ENCODE results near the gene ANO5.

Gene ANO5, protein sequence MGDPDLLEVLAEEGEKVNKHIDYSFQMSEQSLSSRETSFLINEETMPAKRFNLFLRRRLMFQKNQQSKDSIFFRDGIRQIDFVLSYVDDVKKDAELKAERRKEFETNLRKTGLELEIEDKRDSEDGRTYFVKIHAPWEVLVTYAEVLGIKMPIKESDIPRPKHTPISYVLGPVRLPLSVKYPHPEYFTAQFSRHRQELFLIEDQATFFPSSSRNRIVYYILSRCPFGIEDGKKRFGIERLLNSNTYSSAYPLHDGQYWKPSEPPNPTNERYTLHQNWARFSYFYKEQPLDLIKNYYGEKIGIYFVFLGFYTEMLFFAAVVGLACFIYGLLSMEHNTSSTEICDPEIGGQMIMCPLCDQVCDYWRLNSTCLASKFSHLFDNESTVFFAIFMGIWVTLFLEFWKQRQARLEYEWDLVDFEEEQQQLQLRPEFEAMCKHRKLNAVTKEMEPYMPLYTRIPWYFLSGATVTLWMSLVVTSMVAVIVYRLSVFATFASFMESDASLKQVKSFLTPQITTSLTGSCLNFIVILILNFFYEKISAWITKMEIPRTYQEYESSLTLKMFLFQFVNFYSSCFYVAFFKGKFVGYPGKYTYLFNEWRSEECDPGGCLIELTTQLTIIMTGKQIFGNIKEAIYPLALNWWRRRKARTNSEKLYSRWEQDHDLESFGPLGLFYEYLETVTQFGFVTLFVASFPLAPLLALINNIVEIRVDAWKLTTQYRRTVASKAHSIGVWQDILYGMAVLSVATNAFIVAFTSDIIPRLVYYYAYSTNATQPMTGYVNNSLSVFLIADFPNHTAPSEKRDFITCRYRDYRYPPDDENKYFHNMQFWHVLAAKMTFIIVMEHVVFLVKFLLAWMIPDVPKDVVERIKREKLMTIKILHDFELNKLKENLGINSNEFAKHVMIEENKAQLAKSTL

DNA sequence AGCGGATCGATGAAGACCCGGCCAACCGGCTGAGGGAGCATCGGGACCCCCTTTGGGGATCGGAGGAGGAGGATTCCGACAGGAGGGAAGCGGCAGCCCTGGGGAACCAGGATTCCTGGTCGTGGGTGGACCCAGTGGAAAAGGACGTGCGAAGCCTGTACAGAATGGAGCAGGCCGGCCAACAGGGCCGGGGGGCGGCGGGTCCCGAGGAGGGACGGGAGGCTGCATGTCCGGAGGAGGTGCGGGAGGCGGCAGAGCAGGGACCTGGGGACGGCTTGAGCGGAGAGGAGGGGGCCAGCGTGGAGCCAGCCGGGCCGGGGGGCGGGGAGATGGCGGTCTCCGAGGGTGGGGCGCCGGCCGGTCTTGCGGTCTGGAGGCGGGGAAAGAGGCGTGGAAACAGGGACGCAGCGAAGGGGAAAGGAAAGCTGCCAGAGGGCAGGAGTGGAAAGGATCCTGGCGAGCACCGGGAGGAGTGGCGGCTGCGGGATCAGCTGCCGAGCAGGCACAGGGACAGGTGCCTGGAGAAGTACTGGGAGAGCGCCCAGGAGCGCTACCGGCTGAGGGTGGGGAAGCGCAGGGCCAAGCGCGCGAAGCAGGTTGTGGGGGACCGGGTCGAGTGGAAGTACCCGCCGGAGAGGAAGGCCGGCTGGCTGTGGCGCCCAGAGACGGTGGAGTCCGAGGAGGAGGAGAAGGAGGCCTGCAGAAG is at the start of gene ANO5:
Gene ANO5 (plus strand): TSS at position 444 of the 706 bp plus-strand sequence. CDS start 408 bp downstream, outside the sequence.
- Histone ChIP-seq H3K9me3 (no peaks in the 10 kb centered on the region), H3K27ac (peak within 1 kb of the TSS; percentile 72), H3K36me3 (no peaks in the 10 kb centered on the region), H3K4me1 (peaks cover 24% of the 10 kb centered on the region), H3K9ac (peak within 1 kb of the TSS; percentile 75), H3K27me3 (no peaks in the 10 kb centered on the region), H3K4me3 (peak within 1 kb of the TSS; percentile 79), H4K20me1 (no peaks in the 10 kb centered on the region), H3K4me2 (peak within 1 kb of the TSS; percentile 93)
- no peak for TF ChIP-seq Cebpa-rat (IDR thresholded peaks at IDR 0.05)

- H3K27me3 ChIP-seq: no peaks in the 10 kb centered on the region
- no peaks in the 10 kb centered on the region for H4K20me1 ChIP-seq
- H3K9ac ChIP-seq: no peak overlapping the region
- no peak overlapping the region for H3K4me3 ChIP-seq
- H3K9me3 ChIP-seq: no peaks in the 10 kb centered on the region
- peaks cover 15% of the 10 kb centered on the region for H3K4me1 ChIP-seq
- no peak for TF ChIP-seq Cebpa-rat (IDR thresholded peaks at IDR 0.05)
- H3K27ac ChIP-seq: no peak overlapping the region
- no peaks in the 10 kb centered on the region for H3K36me3 ChIP-seq
- no peak overlapping the region for H3K4me2 ChIP-seq
Observed at GRCh38 chr11:22151649-22152197, 41.2 kb upstream of the ANO5 start.

DNA sequence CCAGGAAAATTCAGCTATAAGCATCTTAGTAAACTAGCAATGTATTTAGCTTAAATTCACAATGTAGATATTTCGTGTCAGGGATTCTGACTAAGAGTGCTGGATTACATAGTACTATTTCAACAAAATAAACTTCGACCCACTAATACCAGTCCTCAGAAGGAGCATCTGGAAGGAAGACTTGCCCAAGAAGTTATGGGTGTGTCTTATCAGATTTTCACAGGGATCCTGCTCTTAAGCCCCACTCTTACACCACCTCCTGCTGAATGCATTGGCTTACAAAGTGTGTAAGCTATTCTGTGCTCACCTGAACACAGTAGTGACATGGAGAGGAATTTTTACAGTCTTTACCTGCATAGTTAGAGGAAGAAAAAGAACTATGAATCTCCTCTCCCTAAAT is 35.4 kb upstream of the ANO5 start:
- H3K9ac ChIP-seq: no peak overlapping the region
- no peak for TF ChIP-seq Cebpa-rat (IDR thresholded peaks at IDR 0.05)
- no peak overlapping the region for H3K4me3 ChIP-seq
- H3K4me2 ChIP-seq: no peak overlapping the region
- peaks cover 33% of the 10 kb centered on the region for H3K4me1 ChIP-seq
- no peaks in the 10 kb centered on the region for H3K9me3 ChIP-seq
- no peaks in the 10 kb centered on the region for H4K20me1 ChIP-seq
- H3K27me3 ChIP-seq: no peaks in the 10 kb centered on the region
- H3K27ac ChIP-seq: no peak overlapping the region
- no peaks in the 10 kb centered on the region for H3K36me3 ChIP-seq

GRCh38 chr11:22161489-22161888 is 31.4 kb upstream of the ANO5 start:
- no peak overlapping the region for H3K4me3 ChIP-seq
- peak overlapping the region; percentile 54 for H3K4me2 ChIP-seq
- H4K20me1 ChIP-seq: no peaks in the 10 kb centered on the region
- H3K27me3 ChIP-seq: no peaks in the 10 kb centered on the region
- H3K9ac ChIP-seq: no peak overlapping the region
- peaks cover 34% of the 10 kb centered on the region for H3K4me1 ChIP-seq
- no peak for TF ChIP-seq Cebpa-rat (IDR thresholded peaks at IDR 0.05)
- H3K27ac ChIP-seq: no peak overlapping the region
- H3K9me3 ChIP-seq: no peaks in the 10 kb centered on the region
- no peaks in the 10 kb centered on the region for H3K36me3 ChIP-seq

DNA sequence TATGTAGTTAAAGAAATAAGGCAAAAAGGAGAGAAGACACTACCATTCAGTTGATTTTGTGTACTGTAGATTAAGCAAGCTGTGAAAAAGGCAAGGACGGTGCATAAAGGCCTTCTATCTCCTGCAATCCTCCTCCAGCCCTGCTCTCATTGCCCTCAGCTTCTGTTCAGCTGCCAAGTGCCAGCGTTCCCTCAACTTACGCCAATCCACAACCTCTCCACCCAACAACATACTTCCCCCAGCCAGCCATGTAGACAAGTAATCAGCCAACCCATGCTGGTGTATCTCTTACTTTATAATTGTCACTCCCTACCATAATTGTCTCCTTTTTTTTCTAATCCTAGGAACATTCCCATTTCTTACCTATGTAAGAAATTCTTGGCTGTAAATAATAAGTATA is 30.1 kb upstream of the ANO5 start:
- H3K4me2 ChIP-seq: peak overlapping the region; percentile 54
- H3K4me1 ChIP-seq: peaks cover 29% of the 10 kb centered on the region
- H3K36me3 ChIP-seq: no peaks in the 10 kb centered on the region
- H3K9me3 ChIP-seq: no peaks in the 10 kb centered on the region
- no peak overlapping the region for H3K9ac ChIP-seq
- no peaks in the 10 kb centered on the region for H4K20me1 ChIP-seq
- H3K27ac ChIP-seq: no peak overlapping the region
- H3K27me3 ChIP-seq: no peaks in the 10 kb centered on the region
- no peak for TF ChIP-seq Cebpa-rat (IDR thresholded peaks at IDR 0.05)
- H3K4me3 ChIP-seq: no peak overlapping the region

DNA sequence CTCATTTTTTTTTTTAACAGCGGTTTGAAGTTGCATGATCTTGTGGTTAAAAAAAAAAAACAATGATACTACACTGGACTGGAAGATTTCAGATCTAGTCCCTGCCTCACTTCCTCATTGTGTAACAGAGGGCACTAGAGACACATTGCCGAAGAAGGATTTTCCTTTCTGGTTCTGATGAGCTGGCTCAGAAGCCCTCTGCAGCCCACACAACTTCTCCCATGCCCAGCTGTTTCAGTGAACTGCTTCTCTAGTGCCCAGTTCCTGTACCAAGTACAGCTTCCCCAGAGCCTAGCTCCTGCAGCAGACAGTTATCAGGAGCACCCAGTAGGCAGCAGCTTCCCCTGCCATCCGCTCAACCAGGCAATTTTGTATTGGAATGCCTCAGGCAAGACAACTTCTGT is 29.5 kb upstream of the ANO5 start:
- no peaks in the 10 kb centered on the region for H3K9me3 ChIP-seq
- no peaks in the 10 kb centered on the region for H3K36me3 ChIP-seq
- H3K27ac ChIP-seq: peak overlapping the region; percentile 40; the same call in 1 of the 2 replicates
- H3K27me3 ChIP-seq: no peaks in the 10 kb centered on the region
- H3K4me1 ChIP-seq: peaks cover 29% of the 10 kb centered on the region
- peak; percentile 66 for TF ChIP-seq Cebpa-rat (IDR thresholded peaks at IDR 0.05)
- H3K4me2 ChIP-seq: peak overlapping the region; percentile 54
- H3K4me3 ChIP-seq: no peak overlapping the region
- H4K20me1 ChIP-seq: no peaks in the 10 kb centered on the region
- no peak overlapping the region for H3K9ac ChIP-seq

GRCh38 chr11:22165087-22165486 is 27.8 kb upstream of the ANO5 start:
- Histone ChIP-seq H3K27me3 (no peaks in the 10 kb centered on the region), H3K9me3 (no peaks in the 10 kb centered on the region), H3K27ac (no peak overlapping the region), H3K9ac (no peak overlapping the region), H3K36me3 (no peaks in the 10 kb centered on the region), H3K4me2 (no peak overlapping the region), H4K20me1 (no peaks in the 10 kb centered on the region), H3K4me3 (no peak overlapping the region), H3K4me1 (peaks cover 29% of the 10 kb centered on the region)
- no peak for TF ChIP-seq Cebpa-rat (IDR thresholded peaks at IDR 0.05)

GRCh38 chr11:22165759-22166513 is 26.9 kb upstream of the ANO5 start:
- H3K4me3 ChIP-seq: no peak overlapping the region
- no peak overlapping the region for H3K9ac ChIP-seq
- no peaks in the 10 kb centered on the region for H4K20me1 ChIP-seq
- H3K4me2 ChIP-seq: no peak overlapping the region
- H3K9me3 ChIP-seq: no peaks in the 10 kb centered on the region
- H3K4me1 ChIP-seq: peaks cover 29% of the 10 kb centered on the region
- TF ChIP-seq Cebpa-rat (IDR thresholded peaks at IDR 0.05): no peak
- H3K36me3 ChIP-seq: no peaks in the 10 kb centered on the region
- H3K27ac ChIP-seq: no peak overlapping the region
- no peaks in the 10 kb centered on the region for H3K27me3 ChIP-seq

- no peaks in the 10 kb centered on the region for H3K9me3 ChIP-seq
- no peak overlapping the region for H3K4me2 ChIP-seq
- H4K20me1 ChIP-seq: no peaks in the 10 kb centered on the region
- H3K4me1 ChIP-seq: no peaks in the 10 kb centered on the region
- H3K27me3 ChIP-seq: no peaks in the 10 kb centered on the region
- H3K36me3 ChIP-seq: no peaks in the 10 kb centered on the region
- no peak overlapping the region for H3K27ac ChIP-seq
- H3K9ac ChIP-seq: no peak overlapping the region
- TF ChIP-seq Cebpa-rat (IDR thresholded peaks at IDR 0.05): no peak
- H3K4me3 ChIP-seq: no peak overlapping the region
Observed at GRCh38 chr11:22169833-22170232, 23.1 kb upstream of the ANO5 start.

Measured in BLaER1 (cell line).